Thoracic aorta (tissue), 2 donors: ENCODE results near the gene ABCA3. TPM values are rescaled to one million over a fixed set of nuclear protein-coding genes. Genes with fewer than 3 reads are reported as not detected.
"Not testable (repeated sequence)": the region's sequence is repeated elsewhere in the genome, so short reads cannot be mapped to it uniquely, and the experiment has no call there.

Experiments
- ATAC-seq: fragments of 150-250 bp; one replicate; pipeline ENCODE4 v1.8.0; 2017; ENCODE audit warnings: low read depth; ENCODE audit not compliant: insufficient number of reproducible peaks, low FRiP score
- DNase-seq: peaks from one replicate; pipeline ENCODE4 v3.0.0-alpha.2; 2020; ENCODE audit warnings: low spot score
- H3K27ac ChIP-seq, 2 donors: fragments of 200-600 bp; sonication (generic); 1 replicate in 1 of 2; 2 replicates in 1 of 2; pipeline ENCODE4 v1.5.1; 2016; ENCODE audit warnings: mild to moderate bottlenecking in 2 of 2, moderate library complexity in 2 of 2
- H3K27me3 ChIP-seq: fragments of 200-600 bp; sonication (generic); replicated peaks from 2 replicates; pipeline ENCODE4 v1.6.0; 2016; ENCODE audit warnings: mild to moderate bottlenecking; ENCODE audit not compliant: insufficient read depth
- H3K36me3 ChIP-seq: fragments of 200-600 bp; sonication (generic); one replicate; pipeline ENCODE4 v1.5.1; 2016
- H3K4me1 ChIP-seq, 2 donors: fragments of 200-600 bp; sonication (generic); 1 replicate in 1 of 2; 2 replicates in 1 of 2; pipeline versions ENCODE4 v1.5.1 to v1.6.0; 2016; ENCODE audit warnings: low read depth in 2 of 2, mild to moderate bottlenecking in 1 of 2; ENCODE audit not compliant: control insufficient read depth in 1 of 2
- H3K4me3 ChIP-seq: fragments of 200-600 bp; sonication (generic); 2 replicates; pipeline ENCODE4 v1.5.1; 2016; ENCODE audit warnings: mild to moderate bottlenecking
- H3K9me3 ChIP-seq: fragments of 200-600 bp; sonication (generic); 2 replicates; pipeline ENCODE4 v1.5.1; 2016
- total RNA-seq, 2 donors: library from RNA; depleted of rRNA; stranded (reverse); fragments of >200 nt; gene quantifications; one replicate each; pipeline versions ENCODE4 v1.1.0 to v1.2.3, GENCODE V29; 2016
- TF ChIP-seq, protein P1 (sequence below): fragments of 200-600 bp; sonication (generic); IDR thresholded peaks from one replicate; pipeline ENCODE4 v1.5.1; 2019; ENCODE audit warnings: antibody characterized with exemption

The ABCA3 gene
- total RNA-seq, 2 donors from 2014 or later, result 16.4 to 25.2 TPM

DNA sequence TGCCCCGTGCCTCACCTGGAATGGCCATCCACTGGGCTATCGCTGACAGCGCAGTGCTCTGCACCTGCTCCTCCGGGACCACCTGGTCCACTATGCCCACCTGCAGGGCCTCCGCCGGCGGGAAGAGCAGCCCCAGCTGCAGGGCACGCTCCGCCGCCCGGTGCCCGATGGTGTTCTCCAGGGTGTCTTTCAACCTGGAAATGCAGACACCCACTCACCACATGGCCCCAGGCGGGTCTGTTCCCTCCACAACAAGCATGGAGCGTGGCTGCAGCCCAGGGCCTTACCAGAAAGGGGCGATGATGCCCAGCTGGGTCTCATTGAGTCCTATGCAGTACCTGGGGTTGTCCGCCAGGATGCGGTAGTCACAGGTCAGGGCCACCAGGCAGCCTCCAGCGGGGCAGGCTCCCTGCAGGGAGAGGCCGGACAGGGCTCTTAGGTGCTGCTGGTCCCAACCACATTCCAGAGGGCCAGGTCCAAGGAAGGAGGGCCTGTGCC is 97.4 kb downstream of the ABCA3 start:
- Histone ChIP-seq H3K4me3 (no peak overlapping the region), H3K4me1 (no peaks in the 10 kb centered on the region), H3K9me3 (no peaks in the 10 kb centered on the region), H3K27ac (no peak overlapping the region), H3K27me3 (no peaks in the 10 kb centered on the region), H3K36me3 (peaks cover 41% of the 10 kb centered on the region)
- no peak for ATAC-seq
- TF ChIP-seq, protein P1, sequence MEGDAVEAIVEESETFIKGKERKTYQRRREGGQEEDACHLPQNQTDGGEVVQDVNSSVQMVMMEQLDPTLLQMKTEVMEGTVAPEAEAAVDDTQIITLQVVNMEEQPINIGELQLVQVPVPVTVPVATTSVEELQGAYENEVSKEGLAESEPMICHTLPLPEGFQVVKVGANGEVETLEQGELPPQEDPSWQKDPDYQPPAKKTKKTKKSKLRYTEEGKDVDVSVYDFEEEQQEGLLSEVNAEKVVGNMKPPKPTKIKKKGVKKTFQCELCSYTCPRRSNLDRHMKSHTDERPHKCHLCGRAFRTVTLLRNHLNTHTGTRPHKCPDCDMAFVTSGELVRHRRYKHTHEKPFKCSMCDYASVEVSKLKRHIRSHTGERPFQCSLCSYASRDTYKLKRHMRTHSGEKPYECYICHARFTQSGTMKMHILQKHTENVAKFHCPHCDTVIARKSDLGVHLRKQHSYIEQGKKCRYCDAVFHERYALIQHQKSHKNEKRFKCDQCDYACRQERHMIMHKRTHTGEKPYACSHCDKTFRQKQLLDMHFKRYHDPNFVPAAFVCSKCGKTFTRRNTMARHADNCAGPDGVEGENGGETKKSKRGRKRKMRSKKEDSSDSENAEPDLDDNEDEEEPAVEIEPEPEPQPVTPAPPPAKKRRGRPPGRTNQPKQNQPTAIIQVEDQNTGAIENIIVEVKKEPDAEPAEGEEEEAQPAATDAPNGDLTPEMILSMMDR, result no peak
- no peak for DNase-seq

DNA sequence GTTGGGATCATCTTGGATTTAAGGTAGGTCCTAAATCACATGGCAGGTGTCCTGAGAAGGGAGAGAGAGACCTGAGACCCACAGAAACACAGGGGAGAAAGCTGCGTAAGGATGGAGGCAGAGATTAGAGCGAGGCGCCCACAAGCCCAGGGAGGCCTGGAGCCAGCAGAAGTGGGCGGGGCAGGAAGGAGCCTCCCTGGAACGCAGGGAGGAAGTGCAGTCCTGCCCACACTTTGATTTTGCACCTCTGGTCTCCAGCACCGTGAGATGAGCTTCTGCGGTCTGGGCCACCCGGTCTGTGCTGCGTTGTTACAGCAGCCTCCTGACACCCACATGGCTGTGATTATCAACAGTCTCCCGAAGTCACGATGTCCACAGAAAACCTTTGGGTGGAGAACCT is 97.9 kb downstream of the ABCA3 start:
- Histone ChIP-seq H3K4me1 (no peaks in the 10 kb centered on the region), H3K27me3 (no peaks in the 10 kb centered on the region), H3K36me3 (peaks cover 41% of the 10 kb centered on the region), H3K4me3 (no peak overlapping the region), H3K9me3 (no peaks in the 10 kb centered on the region), H3K27ac (no peak overlapping the region)
- TF ChIP-seq, protein P1, result no peak
- DNase-seq, result no peak
- no peak for ATAC-seq

DNA sequence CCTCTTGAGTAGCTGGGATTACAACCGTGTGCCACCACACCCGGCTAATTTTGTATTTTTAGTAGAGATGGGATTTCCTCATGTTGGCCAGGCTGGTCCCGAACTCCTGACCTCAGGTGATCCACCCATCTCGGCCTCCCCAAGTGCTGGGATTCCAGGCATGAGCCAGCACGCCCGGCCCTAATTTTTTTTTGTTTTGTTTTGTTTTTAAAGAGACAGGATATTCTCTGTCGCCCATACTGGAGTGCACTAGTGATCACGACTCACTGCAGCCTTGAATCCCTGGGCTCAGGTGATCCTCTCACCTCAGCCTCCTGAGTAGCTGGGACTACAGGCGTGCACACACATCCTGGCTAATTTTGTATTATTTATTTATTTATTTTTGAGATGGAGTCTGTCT is 100.2 kb downstream of the ABCA3 start:
- not testable (repeated sequence) for H3K9me3 ChIP-seq, ATAC-seq, H3K4me3 ChIP-seq, DNase-seq, H3K27me3 ChIP-seq, H3K27ac ChIP-seq
- H3K4me1 ChIP-seq, result peaks cover 10 to 14% of the 10 kb centered on the region in 2 donors
- H3K36me3 ChIP-seq, result peaks cover 32% of the 10 kb centered on the region

DNA sequence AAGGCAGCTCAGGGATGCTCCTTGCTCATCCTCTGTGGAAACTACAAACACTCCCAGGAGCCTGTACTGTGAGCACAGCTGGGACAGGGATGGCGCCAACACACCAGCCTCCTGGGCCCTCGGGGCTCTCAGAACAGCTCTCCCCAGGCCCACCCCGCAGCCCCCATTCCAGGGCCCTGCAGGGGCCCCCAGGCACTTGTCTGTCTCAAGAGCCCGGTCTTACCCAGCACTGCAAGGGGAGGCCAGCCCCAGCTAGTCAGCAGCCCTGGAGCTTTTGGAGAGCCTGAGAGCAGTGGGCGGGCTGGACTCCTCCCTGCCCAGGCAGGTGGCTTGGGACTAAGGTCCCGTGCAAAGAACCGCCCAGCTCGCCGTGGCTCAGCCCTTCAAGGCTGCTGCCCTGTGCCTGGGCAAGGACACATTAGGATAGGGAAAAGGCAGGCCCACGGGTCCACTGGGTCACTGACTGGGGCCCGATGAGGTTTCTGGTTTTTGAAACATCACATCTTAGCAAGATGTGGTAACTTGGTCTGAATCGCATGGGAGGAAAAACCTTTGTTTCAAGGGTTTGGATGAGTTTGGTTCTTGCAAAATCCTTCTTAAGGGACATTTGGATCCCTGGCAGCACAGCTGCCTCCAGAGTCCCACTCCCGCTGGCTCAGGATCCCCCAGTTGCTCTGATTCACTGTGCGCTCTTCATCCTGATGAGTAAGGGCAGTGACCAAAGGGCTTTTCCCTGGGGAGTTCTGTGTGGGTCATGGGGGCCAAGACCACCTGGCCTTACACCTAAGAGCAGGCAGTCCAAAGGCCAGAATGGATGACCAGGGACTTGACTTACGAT is 101.5 kb downstream of the ABCA3 start:
- H3K4me1 ChIP-seq, result peaks cover 10 to 14% of the 10 kb centered on the region in 2 donors
- H3K9me3 ChIP-seq, result no peaks in the 10 kb centered on the region
- H3K27ac ChIP-seq, result no peak overlapping the region
- H3K27me3 ChIP-seq, result no peaks in the 10 kb centered on the region
- ATAC-seq (no peak), DNase-seq (no peak)
- H3K36me3 ChIP-seq, result peaks cover 32% of the 10 kb centered on the region
- TF ChIP-seq, protein P1, result no peak
- no peak overlapping the region for H3K4me3 ChIP-seq

DNA sequence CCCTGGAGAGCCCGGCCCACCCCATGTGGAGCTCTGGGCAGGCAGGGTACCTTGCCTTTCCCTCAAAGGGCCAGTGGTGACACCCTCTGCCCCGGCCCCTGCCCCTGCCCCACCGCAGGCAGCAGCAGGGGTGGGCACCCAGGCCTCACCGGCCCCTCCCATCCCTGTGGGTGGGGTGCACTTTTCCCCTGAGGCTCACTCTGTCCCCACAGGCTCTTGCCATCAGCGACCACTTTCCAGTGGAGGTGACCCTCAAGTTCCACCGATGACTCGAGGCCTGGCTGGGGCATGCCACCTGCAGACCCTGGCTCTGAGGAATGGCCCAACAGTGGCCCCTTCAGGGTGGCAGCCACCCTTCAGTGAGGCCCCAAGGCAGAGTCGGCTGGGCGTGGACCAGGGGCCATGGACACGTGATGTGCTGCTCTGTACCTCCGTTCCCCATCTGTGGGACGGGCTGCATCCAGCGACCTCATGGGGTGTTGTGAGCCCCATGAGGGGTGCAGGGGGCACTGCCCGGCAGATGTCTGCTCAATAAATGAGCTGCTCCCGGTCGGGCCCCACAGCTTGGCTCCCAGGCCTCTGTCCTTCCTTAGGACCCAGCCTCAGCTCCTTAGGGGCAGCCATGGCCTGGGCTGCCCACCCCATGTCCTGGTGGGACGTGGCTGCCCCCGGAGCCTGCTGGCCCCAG is 102.2 kb downstream of the ABCA3 start:
- H3K36me3 ChIP-seq, result peaks cover 35% of the 10 kb centered on the region
- no peaks in the 10 kb centered on the region for H3K27me3 ChIP-seq

More for the DNA sequence above, 102.2 kb downstream of the ABCA3 start:
- Histone ChIP-seq H3K27ac (no peak overlapping the region), H3K9me3 (no peaks in the 10 kb centered on the region), H3K4me3 (no peak overlapping the region), H3K4me1 (peaks cover 10 to 14% of the 10 kb centered on the region in 2 donors)
- ATAC-seq (no peak), DNase-seq (no peak)
- TF ChIP-seq, protein P1, result no peak
